Stimulated activated CD4-positive, alpha-beta T cell treated with anti-CD3 and anti-CD28 coated beads, Interleukin-1b, Interleukin-23, amount 100 ng/mL, for 4 hours (primary cell): ENCODE data around the gene PABPC3.

Experiments
- DNase-seq, 2 donors: peaks; one replicate each; pipeline ENCODE4 v3.0.0-alpha.2; 2020; ENCODE audit warnings: low read depth in 2 of 2

The PABPC3 gene

DNA sequence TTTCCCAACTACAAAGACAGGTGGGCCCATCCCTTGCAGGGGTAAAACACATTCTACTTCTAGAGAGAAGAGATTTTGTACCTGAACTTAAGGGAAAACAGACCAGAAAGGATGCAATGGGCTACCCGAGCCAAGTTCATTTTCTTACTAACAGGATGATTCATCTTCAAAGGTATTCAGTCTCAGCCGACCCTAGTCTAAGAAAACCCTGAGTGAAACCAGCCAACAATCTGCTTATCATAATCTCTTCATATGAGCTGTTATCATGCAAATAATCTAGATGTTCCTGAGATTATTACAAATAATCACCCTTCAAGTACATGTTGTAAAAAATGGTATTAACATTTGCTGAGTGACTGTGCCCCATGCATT, 15.6 kb downstream of the PABPC3 start:
- DNase-seq = no peak

DNA sequence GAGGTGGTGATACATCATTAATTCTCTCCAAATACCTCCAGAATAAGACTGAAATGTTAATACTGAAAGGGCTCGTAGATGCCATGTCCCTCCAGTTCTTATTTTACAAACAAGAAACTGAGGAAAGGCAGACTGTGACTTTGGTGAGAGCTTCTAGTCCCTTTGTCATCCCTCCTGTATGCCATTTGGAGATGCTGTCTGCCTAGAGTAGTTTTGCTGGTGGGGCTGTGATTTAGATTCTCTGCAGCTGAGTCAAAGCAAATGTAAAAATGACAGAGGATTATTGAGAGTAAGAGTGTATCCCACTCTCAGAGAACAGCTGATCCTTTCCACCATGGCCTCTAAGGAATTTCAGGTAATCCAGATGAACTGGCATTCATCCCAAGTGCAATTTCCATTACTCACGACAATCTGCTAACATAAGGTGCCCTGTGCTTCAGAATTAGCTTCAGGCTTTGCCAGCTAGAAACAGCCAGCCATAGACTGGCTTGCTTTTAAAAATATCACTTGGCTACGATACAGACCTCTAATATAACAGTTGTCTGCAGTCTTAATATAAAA, 16.8 kb downstream of the PABPC3 start:
- DNase-seq = no peak

DNA sequence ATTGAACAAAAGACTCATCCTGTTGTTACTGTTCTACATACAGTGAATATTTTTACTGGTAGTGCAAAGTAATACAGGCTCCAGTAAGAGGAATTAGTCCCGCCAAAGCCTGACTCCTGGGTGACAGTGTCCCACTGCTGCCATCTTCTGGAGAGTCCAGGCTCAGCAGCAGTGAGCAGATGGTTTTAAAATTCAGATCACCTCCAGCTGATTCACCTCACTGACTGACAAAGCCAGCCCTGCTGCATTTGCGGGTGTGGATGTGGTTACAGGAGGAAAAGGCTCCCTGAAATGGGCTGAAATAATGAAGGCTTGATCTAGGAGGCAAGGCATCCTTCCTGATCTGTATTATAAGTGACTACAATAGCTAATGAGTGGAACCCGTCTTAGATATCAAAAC, 18.3 kb downstream of the PABPC3 start:
- DNase-seq = peak; percentile 8 to 34

DNA sequence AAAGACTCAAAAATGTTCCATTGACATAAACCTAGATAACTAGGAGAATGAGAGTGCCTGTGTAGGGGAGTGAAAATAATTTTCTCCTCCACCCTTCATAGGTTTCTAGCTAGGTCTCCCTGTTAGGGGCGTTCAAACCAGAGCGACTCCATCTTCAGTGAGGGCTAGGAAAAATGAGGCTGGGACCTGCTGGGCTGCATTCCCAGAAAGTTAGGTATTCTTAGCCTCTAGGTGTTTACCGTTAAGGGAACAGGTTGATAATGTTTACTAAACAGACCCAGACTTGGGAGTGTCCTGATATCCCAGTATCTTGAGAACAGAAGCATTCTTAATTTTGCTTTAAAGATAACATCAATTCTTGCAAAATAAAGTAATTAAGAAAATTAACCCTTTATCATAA, 20.1 kb downstream of the PABPC3 start:
- DNase-seq = no peak

DNA sequence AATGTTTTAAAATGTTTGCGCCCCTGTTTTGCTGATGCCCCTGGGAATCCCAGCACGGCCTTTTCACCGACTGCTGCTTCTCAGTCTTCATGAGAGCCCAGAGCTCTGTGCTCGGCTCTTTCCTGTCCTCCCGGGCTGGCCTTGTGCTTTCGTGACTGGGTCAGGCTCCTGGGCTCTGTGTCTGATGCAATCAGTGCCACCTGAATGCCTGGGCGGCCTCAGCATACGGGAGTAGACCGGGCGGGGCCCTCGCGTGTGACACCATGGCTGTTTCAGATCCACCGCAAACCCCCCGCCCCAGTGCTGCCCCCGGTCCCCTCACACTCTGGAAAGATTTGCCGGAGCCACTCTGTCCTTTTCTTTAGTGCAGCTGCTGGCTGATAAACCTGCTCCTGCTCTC, 21.4 kb downstream of the PABPC3 start:
- no peak for DNase-seq

DNA sequence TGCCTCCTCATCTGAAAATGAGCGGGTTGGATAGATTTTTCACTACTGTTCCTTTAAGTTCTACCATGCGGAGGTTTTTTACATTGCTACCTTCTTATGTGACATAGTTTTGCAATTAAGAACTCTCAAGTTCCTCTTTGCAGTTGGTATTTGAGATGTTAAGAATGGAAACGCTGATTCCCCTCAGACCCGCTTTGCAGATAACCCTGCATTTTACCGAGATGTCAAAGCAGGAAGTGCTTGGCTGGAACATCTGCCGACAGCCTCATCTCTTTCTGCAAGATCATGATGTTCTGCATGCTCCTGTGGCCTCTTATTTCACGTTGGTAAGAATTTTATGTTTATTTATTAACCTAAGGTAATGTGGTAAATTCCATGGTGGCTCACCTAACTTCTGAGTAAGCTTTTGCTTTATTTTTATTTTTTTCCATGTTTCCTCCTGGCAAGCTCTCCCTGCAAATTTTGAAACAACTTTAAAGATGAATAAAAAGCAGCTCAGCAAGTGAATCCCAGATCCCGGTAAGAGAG, 22.5 kb downstream of the PABPC3 start:
- no peak for DNase-seq

DNA sequence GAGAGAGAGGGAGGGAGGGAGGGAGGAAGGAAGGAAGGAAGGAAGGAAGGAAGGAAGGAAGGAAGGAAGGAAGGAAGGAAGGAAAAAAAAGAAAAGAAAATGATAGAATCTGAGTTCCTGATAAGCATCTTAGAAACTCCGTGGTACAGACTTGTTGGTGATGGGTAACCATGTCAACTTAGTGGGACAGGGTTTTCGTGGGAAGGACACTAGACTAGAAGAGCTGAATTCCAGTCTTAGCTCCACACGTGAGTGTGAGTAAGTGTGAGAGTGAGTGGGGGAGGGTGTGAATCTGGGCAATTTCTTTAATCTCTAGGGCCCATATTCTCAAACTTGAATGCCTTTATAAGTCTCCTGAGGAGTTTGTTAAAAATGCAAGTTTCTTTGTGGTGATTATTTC, 35.0 kb downstream of the PABPC3 start:
- no peak for DNase-seq

DNA sequence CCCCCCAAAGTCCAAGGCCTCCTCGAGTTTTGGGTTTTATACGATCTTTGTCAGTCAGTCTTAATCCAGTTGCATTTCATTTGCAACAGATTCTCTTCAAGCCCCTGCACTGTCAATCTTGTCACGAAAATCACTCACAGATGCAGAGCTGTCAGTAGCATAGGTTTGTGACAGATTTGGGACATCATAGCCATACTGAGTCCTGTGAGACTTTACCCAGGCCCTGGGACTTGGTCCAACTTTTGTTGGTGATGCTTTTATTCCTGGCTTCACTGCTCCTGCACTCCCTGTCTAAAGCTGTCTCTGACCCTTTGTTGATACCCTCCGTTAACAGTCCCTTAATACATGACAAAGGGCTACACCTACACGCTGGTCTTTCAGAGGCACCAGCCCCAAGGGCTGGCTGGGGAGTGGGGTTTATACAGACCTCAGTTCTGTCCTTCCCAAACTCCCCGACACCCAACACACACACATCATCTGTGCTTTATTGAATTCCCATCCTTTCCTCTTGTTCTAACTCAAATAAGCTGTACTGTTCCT, 36.0 kb downstream of the PABPC3 start:
- DNase-seq = no peak

DNA sequence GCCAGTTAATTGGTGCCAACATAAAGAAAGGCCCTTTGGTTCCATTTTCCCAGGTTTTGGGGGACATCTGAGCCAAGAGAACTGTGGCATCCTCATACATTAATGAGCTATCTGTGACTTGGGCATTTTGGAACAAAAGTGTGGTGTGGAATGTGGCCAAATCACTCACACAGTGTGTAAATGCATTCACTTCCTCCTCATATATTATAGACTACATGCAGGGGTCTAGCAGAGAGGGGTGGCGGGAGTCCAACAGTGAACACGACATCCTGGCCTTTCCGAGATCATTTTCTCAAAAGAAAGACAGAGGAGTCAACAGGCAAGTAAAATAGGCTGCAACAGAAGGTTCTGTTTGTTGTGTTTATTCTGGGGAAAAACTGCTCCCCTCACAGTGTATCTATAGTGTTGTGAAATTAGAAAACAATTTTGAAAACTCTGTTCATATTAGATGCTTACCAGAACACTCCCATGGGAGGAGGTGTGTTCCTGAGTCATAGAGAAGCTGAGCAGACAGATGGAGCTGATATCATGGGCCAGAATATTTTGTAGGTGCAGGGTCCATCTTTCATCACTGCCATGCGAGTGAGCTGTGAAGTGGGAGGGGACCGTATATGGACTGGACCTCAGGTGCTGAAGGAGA, 36.9 kb downstream of the PABPC3 start:
- no peak for DNase-seq

DNA sequence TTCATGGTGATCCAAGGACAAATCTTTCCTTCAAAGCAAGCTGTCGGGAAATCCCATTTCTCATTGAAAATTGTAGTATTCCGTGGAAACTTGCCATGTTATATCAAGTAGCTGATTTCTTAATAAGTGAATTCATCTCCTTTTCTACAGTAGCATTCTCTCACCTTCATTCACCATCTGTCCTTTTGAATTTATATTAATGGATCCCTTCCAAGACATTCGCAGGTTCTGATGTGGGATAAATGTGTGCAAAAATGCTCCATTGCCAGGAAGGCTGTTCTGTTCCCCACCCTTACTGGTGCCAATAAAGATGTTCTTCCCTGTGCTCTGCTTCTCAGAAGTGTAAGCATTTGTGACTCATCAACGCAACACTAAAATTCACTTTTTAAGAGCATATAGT, 40.0 kb downstream of the PABPC3 start:
- no peak for DNase-seq

DNA sequence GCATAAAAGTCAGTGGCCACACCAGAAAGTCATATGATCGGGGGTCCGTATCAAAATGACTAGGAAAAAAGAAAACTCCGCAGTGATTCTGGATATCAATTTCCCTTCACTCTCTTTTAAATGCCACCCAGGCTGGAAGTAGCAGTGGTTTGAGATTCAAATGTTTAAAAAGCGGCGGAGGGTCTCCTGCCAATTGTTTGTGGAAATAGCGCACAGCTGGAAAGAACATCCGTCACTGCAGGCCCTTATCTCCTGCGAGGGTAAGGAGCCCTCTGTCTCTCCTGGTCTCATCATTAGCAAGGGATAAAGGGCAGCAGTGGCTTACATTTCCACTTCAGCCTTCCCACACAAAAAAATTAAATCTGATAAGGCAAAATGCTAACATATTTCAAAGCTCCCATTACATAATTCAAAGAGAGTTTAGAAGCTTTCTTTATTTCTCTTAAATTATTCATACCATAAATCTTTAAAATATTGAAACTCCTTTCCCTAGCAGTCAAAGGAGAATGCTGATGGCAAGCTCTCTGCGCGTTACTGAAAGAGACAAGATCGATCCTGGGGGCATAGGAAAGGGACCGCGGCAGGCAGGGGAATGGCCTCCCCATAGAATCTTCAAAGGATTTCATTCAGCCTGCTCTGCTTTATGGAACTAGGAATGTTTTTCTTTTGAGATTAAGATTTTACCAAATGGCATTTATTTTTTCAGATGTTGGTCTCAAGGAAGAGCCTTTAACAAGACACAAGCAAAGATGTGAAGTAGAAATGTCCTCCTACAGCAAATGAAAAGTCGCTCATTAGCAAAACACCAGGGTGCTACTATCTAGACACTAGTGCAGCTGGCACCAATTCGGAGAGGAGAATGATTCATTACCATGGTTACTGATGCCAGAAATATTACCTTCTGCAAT, 41.2 kb downstream of the PABPC3 start:
- DNase-seq = no peak

DNA sequence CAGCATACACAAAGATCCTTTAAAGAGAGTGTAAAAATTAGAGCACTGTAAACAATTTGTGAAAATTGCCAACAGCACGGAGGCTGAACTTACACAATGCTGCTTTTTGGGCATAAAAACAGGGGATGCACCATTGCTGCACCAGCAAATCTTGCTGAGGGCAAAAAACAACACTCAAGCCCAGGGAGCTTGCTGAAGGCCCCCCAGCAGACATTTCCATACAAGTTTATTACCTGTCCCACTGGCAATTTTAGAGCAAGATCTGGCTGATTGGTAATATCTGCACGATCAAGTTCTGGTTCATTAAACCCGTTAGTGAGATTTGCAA, 41.8 kb downstream of the PABPC3 start:
- DNase-seq = no peak

DNA sequence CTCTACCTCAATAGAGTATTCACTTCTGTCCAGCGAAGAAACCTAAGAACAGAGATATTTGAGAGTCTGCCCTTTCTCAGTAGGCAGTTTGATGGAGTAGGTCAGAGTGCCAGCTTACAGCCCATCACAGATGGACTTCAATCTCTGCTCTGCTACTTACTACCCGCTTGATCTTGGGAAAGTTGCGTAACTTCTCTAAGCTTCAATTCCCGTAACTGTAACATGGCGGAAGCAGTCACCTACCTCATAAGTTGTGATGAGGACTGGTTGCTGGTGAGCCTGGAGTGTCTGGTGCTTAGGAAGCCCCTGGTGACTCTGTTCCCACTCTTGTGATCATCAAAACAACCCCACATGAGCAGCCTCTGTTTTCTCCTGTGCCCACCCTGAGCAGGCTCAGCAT, 45.1 kb downstream of the PABPC3 start:
- DNase-seq = no peak

DNA sequence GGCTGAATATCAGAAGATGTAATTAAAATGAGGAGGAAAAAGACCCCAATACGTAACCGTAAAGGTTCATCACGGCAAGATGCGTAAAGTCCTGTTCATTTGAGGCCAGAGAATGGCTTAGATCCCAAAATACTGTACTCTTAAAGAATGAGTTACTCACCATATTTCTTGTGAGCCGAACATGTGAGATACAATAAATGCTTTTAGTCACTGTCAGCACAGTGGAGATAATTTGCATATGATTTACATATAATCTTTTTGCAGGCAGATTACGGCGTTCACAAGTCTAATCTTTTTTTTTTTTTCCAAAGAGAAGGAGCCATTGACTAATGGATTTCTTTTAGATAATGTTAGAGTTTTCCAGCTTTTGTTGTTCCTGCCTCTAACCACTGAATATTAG, 47.8 kb downstream of the PABPC3 start:
- DNase-seq = no peak

DNA sequence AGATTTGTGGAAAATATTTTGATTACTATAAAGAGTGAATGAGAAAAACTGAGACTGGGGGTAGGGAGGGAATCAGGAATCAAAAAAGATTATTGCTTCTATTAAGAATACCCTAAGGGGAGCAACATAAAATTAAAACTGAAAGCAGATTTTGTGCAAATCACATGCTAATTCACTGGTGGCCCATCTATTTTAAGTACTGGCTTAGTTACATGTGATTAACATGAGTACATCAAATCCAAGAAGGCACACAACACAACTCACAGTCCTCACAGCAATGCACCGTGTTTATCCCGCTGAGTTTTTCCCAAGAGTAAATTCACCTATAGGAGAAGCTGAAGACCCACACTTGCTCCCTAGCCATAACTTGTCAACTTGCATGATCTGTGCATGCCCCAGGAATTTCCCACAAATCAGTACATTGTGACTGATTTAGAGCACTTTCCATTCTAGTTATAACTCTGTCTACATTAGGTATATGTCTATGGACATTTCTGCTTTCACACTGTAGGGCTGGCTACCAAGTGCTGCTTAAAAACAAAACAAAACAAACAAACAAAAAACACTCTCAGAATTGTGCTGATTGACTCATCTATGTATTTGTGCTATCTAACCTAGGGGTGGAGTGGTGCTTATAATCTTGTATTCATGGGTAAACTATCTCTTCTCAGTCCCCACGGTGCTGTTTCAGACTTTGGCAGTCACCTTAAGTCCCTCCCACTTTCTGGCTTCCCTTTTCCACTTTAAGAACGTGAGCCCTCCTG, 51.9 kb downstream of the PABPC3 start:
- no peak for DNase-seq

DNA sequence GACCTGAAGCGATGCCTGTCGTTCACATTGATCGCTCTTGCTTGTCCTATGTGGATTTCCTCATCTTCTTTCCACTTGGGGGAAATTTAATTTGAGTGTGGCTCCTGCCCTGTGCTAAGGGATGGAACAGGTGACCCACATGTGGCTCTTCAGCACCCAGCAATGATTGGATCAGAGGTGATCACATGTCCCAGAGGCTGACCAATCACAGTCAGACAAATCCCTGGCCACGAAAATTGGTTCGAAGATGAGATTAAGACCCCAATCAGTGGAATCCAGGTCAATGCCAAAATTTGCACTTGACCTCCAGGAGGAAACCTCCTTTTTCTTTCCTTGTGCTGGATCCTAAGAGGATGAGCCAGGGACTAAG, 52.5 kb downstream of the PABPC3 start:
- no peak for DNase-seq
